GM18909 (cell line): Measurements from ENCODE around the gene ACSL5.
A peak's percentile ranks its signal among the peaks of the same experiment; 100 is the strongest.
"Not testable (repeated sequence)": the region's sequence is repeated elsewhere in the genome, so short reads cannot be mapped to it uniquely, and the experiment has no call there.

Experiments used
- ATAC-seq: cut with Tn5 transposase; IDR thresholded peaks from one replicate; pipeline ENCODE4 v1.9.1; 2021; ENCODE audit warnings: mild to moderate bottlenecking; ENCODE audit not compliant: unreplicated experiment, poor library complexity

ACSL5 gene

DNA sequence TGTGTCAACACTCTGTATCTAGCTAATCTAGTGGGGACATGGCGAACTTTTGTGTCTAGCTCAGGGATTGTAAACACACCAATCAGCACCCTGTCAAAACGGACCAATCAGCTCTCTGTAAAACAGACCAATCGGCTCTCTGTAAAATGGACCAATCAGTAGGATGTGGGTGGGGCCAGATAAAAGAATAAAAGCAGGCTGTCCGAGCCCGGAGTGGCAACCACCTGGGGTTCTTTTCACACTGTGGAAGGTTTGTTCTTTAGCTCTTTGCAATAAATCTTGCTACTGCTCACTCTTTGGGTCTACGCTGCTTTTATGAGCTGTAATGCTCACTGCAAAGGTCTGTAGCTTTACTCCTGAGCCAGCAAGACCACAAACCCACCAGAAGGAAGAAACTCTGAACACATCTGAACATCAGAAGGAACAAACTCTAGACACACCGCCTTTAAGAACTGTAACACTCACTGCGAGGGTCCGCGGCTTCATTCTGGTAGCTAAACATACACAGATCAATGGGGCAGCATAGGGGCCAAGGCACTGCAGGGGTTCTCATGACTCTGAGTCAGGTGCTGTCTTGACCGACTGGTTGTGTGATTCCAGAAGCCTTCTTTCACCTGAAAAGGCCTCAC is 1.6 kb upstream of the ACSL5 start:
- not testable (repeated sequence) for ATAC-seq

- peak; percentile 45 for ATAC-seq
These were observed 1.0 kb downstream of the ACSL5 start for GRCh38 chr10:112374724-112375541.

- peak; percentile 92 for ATAC-seq
These were observed 1.9 kb downstream of the ACSL5 start for GRCh38 chr10:112375721-112376395.

DNA sequence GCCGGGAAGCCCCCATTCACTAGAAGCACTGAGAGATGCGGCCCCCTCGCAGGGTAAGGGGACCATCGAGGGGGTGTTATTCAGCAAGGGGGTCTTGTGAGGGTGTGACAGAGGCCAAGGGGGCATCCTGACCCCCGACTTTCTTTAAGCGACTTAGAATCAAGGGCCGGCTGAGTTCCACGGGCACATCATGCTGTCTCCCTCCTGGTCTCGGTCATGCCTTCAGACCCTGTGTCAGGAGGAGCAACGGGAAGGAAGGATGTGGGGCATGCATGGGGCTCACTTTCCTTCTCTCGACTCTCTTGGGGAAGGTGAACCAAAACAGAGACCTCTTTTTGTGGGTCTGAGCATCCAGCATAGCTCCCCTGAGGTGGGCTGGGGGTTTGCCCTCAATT is 2.5 kb downstream of the ACSL5 start:
- peak; percentile 31 for ATAC-seq

DNA sequence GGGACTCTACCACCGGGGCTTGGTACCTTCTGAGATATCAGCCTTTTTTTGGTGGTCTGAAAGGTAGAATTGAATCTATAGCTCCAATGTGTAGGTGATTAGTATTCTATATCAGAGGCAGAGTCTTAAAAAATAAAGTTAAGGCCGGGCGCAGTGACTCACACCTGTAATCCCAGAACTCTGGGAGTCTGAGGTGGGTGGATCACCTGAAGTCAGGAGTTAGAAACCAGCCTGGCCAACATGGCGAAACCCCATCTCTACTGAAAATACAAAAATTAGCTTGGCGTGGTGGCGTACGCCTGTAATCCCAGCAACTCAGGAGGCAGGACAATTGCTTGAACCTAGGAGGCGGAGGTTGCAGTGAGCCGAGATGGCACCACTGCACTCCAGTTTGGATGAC is 3.2 kb downstream of the ACSL5 start:
- ATAC-seq = not testable (repeated sequence)

DNA sequence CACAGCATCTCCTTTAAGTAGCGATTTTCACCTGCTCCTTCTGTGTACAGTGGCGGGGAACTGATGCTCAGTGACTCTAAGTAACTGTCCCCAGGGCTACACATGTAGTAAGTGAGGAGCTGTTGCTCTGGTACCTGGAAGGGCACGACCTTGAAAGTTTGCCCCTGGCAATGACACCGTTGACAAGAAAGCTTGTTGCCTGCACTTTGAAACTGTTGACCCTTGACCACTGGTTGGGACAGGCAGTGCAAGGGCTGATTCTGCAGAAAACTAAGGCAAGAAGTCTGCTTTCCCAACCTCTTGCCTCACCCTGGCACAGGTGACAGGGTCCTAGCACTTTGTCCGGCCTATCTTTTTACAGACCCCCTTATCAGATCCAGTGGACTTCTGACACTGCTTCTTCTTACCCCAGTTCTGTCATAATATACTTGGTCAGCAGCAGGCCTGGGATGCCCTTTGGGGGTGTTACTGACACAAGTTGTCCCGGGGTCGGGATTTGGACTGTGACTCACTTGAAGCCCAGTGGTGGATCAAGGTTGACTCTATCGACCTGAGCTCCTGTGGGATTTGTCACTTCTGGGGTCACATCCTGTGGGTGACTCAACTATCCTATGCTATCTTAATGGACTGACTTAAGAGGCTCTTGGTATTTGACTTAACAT is 5.8 kb downstream of the ACSL5 start:
- no peak for ATAC-seq

- no peak for ATAC-seq
These were observed 8.8 kb downstream of the ACSL5 start for GRCh38 chr10:112382515-112383235.

DNA sequence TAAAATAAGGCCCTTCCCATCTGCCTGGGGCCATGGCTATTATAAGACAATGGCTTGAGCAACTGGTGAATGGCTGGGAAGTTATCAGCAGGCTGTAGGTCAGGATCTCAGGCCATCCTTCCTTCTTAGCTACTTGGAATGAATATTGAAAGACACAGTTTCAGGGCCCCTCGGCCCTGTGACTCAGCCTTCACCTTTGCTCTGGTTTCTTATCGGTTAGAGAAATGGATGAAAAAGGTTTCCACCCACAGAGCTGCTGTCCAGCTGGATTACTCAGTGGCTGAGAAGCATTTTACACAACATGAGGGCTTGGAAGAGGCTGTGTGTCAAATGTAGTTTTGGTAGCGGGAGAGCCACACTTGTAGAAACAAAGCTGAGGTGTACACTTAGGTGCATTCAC is 9.4 kb downstream of the ACSL5 start:
- ATAC-seq = no peak

GRCh38 chr10:112384141-112384540 is 10.2 kb downstream of the ACSL5 start:
- ATAC-seq = no peak

DNA sequence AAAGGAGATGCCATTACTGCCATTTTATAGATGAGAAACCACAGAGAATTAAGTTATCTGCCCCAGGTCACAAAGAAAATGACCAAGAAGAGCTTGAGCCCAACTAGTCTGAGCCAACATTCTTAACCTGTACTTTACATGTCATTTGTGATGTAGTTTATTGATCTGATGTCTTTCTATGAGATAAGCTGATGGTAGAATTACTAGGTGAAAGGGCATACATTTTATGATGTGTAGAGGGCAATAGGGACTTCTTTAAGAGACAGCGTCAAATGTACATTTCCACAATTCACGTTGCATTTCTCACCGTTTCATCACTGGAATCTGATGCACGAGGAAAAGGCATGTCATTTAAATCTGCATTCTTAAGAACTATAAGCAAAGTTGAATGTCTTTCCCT is 11.3 kb downstream of the ACSL5 start:
- no peak for ATAC-seq

DNA sequence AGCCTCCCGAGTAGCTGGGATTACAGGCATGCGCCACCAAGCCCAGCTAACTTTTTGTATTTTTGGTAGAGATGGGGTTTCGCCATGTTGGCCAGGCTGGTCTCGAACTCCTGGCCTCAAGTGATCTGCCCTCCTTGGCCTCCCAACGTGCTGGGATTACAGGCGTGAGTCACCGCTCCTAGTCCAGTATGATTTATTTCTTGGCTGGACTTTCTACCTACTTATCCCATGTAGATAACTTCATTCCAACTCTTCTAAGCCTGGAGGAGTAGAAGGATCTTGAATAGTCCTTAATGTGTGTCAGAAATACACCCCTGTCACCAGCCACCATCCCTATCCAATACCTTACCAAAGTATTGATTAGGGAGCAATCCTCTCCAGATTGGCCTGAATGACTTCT is 14.1 kb downstream of the ACSL5 start:
- ATAC-seq = not testable (repeated sequence)

- ATAC-seq = no peak
These were observed 14.6 kb downstream of the ACSL5 start for GRCh38 chr10:112388548-112388947.

- peak; percentile 69 for ATAC-seq
These were observed 15.4 kb downstream of the ACSL5 start for GRCh38 chr10:112389271-112389822.

GRCh38 chr10:112390125-112390703 is 16.3 kb downstream of the ACSL5 start:
- no peak for ATAC-seq

DNA sequence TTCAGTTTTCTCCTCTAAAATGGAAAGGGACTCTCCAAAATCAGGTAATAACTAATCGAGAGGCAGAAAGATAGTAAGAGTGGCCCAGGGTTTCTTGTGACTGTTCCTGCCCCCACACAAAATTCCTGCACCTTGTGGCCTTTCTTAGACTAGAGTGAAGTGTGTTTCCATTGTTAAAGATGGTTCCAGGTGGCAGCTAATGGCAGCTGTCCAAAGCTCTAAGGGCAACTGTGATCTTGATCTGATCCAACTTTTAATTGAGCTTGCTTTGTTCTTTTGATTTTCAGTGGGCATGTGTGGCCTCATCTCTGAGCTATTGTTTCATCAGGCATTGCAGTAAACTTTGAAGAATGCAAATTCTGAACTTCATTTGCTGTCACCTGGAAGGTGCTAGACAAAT is 19.4 kb downstream of the ACSL5 start:
- no peak for ATAC-seq

- ATAC-seq = no peak
These were observed 19.9 kb downstream of the ACSL5 start for GRCh38 chr10:112393827-112394226.

DNA sequence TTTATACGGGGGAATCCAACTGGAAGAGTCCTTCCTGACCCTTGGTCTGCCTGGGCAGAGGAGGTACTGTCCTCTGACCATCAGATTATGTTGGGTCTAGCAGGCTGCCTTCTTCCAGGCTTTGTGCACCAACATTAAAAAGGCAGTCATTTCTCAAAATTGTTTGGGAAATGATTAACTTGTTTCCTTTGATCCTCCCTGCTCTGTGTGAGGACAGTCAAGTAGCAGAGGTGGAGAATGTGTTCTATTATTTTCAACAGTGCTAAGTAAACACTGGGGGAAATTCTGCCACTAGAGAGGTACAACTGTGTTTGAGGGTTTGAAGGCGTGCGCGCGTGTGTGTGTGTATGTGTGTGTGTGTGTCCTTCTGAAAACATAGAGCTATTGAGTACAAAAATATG is 20.6 kb downstream of the ACSL5 start:
- no peak for ATAC-seq

- no peak for ATAC-seq
These were observed 22.1 kb downstream of the ACSL5 start for GRCh38 chr10:112395809-112396530.

- ATAC-seq = no peak
These were observed 23.7 kb downstream of the ACSL5 start for GRCh38 chr10:112397592-112397991.
